ENCODE measurements around the gene KIAA0040. TPM values are rescaled to one million over a fixed set of nuclear protein-coding genes. Genes with fewer than 3 reads are reported as not detected.
A peak's percentile ranks its signal among the peaks of the same experiment; 100 is the strongest.

KIAA0040 gene
- total RNA-seq, 1 experiment from 2014 or later: 15.0 TPM

DNA sequence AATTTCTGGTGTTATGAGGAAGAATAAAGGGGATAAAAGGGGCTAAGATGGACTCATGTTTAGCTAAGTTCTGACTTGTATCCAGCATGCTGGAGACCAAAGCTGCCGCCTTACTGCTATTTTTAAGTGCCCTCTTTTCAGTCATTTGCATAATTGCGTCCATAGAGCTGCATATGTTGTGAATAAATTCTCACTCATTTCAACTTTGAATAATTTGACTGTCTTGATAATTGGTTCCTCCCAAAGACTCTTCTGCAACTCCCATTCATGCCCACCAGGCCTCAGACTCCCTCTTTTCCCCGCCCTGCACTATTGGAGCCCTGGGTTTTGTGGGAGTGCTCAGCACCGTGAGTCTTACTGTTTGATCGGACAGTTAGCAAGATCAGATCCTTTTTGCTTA lies 45.0 kb downstream of the KIAA0040 start:
- H3K27ac Mint-ChIP-seq: no peak overlapping the region
- TF ChIP-seq GTF2I (CRISPR knock-in tag; conservative IDR thresholded peaks at IDR 0.05) (no peak), NFATC4 (CRISPR knock-in tag; IDR thresholded peaks at IDR 0.05) (no peak), MXD4 (CRISPR knock-in tag; IDR thresholded peaks at IDR 0.05; ENCODE audit: borderline replicate concordance) (no peak), SP1 (CRISPR knock-in tag; conservative IDR thresholded peaks at IDR 0.05) (no peak), ESRRA (CRISPR knock-in tag; IDR thresholded peaks at IDR 0.05; ENCODE audit: borderline replicate concordance) (no peak)
- TF ChIP-seq, protein P1, sequence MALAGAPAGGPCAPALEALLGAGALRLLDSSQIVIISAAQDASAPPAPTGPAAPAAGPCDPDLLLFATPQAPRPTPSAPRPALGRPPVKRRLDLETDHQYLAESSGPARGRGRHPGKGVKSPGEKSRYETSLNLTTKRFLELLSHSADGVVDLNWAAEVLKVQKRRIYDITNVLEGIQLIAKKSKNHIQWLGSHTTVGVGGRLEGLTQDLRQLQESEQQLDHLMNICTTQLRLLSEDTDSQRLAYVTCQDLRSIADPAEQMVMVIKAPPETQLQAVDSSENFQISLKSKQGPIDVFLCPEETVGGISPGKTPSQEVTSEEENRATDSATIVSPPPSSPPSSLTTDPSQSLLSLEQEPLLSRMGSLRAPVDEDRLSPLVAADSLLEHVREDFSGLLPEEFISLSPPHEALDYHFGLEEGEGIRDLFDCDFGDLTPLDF (CRISPR knock-in tag; IDR thresholded peaks at IDR 0.05): no peak
- no peak for DNase-seq (ENCODE audit: low spot score)
- no peak overlapping the region for H3K4me3 Mint-ChIP-seq
- H3K9me3 Mint-ChIP-seq: peaks cover 15% of the 10 kb centered on the region
- peaks cover 29% of the 10 kb centered on the region for H3K27me3 Mint-ChIP-seq (ENCODE audit: low read depth)
- ATAC-seq: no peak
- CTCF ChIA-PET: interaction anchor here (1.0 to 7.9 kb wide), 10 partner anchors 8 to 204 kb away, joined by 3 to 110 read pairs (median 11); no protein-coding TSS in a partner anchor
- POLR2A ChIA-PET: no interaction called here
- peaks cover 40% of the 10 kb centered on the region for H3K4me1 Mint-ChIP-seq
- no peaks in the 10 kb centered on the region for H3K36me3 Mint-ChIP-seq

DNA sequence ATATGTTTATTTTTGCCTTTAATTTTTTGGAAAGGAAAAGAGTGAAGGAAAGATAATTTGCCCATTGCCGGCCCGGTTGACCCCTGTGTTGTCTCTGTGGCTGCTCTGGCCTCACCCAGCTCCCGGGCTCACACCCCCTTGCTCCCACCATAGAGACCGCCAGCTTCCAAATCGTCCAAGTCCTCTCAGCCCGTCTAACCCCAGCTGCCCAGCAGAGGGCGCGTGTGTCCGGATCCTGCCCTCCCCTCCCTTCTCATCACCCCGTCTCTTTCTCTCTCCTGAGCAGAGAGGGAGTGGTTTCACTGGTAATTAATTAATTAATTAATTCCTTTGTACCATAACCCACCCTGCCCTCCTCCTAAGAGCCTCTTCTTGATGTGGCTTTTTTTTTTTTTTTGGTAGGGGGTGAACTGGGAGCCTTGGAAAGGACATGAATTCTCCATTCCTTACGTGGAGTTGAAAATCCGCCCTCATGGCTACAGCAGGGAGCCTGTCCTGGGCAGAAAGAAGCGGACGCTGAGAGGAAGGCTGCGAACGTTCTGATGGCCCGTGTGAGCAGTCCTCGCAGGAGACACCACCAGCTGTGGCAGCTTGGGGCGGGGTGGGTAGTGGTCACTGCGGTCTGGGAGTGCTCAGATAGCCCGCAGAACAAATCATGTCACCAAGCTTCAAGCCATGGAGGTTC lies 45.9 kb downstream of the KIAA0040 start:
- ATAC-seq: peak; percentile 96
- Mint-ChIP-seq H3K4me1 (peaks cover 43% of the 10 kb centered on the region), H3K27ac (no peak overlapping the region), H3K9me3 (peaks cover 15% of the 10 kb centered on the region), H3K36me3 (no peaks in the 10 kb centered on the region), H3K27me3 (ENCODE audit: low read depth) (peaks cover 27% of the 10 kb centered on the region), H3K4me3 (no peak overlapping the region)
- peak; percentile 91 for DNase-seq (ENCODE audit: low spot score)
- ChIA-PET POLR2A (interaction anchor here (0.8 to 1.3 kb wide), 3 partner anchors 16 to 227 kb away, joined by 3 to 4 read pairs (median 4); no protein-coding TSS in a partner anchor), CTCF (interaction anchor here (0.5 to 7.9 kb wide), 45 partner anchors 9 to 1168 kb away, joined by 3 to 110 read pairs (median 4); partner anchors contain the start of gene KIAA0040)
- TF ChIP-seq SP1 (CRISPR knock-in tag; conservative IDR thresholded peaks at IDR 0.05): peak; percentile 21; the same call in 1 of the 2 replicates
- TF ChIP-seq, protein P2, sequence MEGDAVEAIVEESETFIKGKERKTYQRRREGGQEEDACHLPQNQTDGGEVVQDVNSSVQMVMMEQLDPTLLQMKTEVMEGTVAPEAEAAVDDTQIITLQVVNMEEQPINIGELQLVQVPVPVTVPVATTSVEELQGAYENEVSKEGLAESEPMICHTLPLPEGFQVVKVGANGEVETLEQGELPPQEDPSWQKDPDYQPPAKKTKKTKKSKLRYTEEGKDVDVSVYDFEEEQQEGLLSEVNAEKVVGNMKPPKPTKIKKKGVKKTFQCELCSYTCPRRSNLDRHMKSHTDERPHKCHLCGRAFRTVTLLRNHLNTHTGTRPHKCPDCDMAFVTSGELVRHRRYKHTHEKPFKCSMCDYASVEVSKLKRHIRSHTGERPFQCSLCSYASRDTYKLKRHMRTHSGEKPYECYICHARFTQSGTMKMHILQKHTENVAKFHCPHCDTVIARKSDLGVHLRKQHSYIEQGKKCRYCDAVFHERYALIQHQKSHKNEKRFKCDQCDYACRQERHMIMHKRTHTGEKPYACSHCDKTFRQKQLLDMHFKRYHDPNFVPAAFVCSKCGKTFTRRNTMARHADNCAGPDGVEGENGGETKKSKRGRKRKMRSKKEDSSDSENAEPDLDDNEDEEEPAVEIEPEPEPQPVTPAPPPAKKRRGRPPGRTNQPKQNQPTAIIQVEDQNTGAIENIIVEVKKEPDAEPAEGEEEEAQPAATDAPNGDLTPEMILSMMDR (IDR thresholded peaks at IDR 0.05): peak; percentile 84
- TF ChIP-seq SMAD4 (CRISPR knock-in tag; IDR thresholded peaks at IDR 0.05): no peak
- TF ChIP-seq, protein P3, sequence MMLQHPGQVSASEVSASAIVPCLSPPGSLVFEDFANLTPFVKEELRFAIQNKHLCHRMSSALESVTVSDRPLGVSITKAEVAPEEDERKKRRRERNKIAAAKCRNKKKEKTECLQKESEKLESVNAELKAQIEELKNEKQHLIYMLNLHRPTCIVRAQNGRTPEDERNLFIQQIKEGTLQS (CRISPR knock-in tag; conservative IDR thresholded peaks at IDR 0.05): no peak
- TF ChIP-seq, protein P4, sequence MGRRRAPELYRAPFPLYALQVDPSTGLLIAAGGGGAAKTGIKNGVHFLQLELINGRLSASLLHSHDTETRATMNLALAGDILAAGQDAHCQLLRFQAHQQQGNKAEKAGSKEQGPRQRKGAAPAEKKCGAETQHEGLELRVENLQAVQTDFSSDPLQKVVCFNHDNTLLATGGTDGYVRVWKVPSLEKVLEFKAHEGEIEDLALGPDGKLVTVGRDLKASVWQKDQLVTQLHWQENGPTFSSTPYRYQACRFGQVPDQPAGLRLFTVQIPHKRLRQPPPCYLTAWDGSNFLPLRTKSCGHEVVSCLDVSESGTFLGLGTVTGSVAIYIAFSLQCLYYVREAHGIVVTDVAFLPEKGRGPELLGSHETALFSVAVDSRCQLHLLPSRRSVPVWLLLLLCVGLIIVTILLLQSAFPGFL (CRISPR knock-in tag; IDR thresholded peaks at IDR 0.05; ENCODE audit: borderline replicate concordance): no peak
- TF ChIP-seq KAT7 (CRISPR knock-in tag; IDR thresholded peaks at IDR 0.05; ENCODE audit: borderline replicate concordance): no peak
- no peak for TF ChIP-seq OVOL2 (CRISPR knock-in tag; IDR thresholded peaks at IDR 0.05; ENCODE audit: borderline replicate concordance)
- TF ChIP-seq, protein P5, sequence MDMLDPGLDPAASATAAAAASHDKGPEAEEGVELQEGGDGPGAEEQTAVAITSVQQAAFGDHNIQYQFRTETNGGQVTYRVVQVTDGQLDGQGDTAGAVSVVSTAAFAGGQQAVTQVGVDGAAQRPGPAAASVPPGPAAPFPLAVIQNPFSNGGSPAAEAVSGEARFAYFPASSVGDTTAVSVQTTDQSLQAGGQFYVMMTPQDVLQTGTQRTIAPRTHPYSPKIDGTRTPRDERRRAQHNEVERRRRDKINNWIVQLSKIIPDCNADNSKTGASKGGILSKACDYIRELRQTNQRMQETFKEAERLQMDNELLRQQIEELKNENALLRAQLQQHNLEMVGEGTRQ (CRISPR knock-in tag; IDR thresholded peaks at IDR 0.05): no peak

DNA sequence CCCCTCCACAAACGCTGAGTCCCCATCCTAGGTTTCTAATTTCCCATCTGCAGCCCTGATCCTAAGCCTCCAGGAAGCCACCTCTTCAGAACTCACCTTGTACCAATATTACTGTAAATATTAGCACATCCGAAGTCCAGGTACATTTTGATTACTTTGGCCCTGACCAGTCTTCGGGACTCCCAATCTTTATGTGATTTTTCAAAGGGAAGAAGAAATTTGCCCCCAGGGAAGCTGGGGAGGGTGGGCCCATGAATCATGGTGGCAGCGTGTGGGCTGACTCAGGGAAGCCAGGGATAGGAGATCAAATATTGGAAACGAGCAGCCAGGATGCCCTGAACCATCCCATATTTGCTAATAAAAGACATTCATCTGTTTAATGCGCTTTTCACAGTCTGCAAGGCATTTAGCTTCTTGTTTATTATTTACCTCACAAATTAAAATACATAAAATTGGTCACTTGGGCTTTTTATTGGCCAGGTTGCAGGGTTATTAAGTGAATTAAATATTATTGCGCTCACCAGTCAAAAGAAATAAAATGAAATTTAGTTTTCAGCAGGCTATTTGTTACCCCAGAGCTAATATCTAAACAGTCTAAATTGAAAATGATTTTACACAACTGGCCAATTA lies 46.6 kb downstream of the KIAA0040 start:
- ATAC-seq (no peak), DNase-seq (ENCODE audit: low spot score) (no peak)
- H3K4me3 Mint-ChIP-seq: no peak overlapping the region
- peaks cover 15% of the 10 kb centered on the region for H3K9me3 Mint-ChIP-seq
- TF ChIP-seq IRF2 (CRISPR knock-in tag; IDR thresholded peaks at IDR 0.05; ENCODE audit: borderline replicate concordance, low read depth) (no peak), ETV6 (CRISPR knock-in tag; IDR thresholded peaks at IDR 0.05) (no peak)
- TF ChIP-seq, protein P2 (IDR thresholded peaks at IDR 0.05): no peak
- peaks cover 37% of the 10 kb centered on the region for H3K4me1 Mint-ChIP-seq
- ChIA-PET POLR2A (interaction anchor here (0.6 to 1.3 kb wide), 4 partner anchors 15 to 228 kb away, joined by 3 to 4 read pairs (median 4); no protein-coding TSS in a partner anchor), CTCF (interaction anchor here (0.5 to 7.9 kb wide), 44 partner anchors 9 to 1169 kb away, joined by 3 to 110 read pairs (median 4); partner anchors contain the start of gene KIAA0040)
- no peak overlapping the region for H3K27ac Mint-ChIP-seq
- no peaks in the 10 kb centered on the region for H3K36me3 Mint-ChIP-seq
- H3K27me3 Mint-ChIP-seq (ENCODE audit: low read depth): peaks cover 21% of the 10 kb centered on the region

Data from WTC11 (cell line).